HEK293 (cell line): ENCODE results near the gene MRPS10.

Experiments
- GLI4 ChIP-seq: fragments of 450-650 bp; formaldehyde crosslinking; IDR thresholded peaks from 2 replicates; pipeline ENCODE4 v1.5.1; 2016; ENCODE audit warnings: missing biosample characterization, missing genetic modification characterization
- HOXA7 ChIP-seq: sonication (generic); formaldehyde crosslinking; IDR thresholded peaks from 2 replicates; pipeline ENCODE4 v1.8.1; 2022; ENCODE audit warnings: missing genetic modification reagents, borderline replicate concordance
- KLF7 ChIP-seq: fragments of 450-650 bp; formaldehyde crosslinking; IDR thresholded peaks from 2 replicates; pipeline ENCODE4 v1.5.1; 2016; ENCODE audit warnings: missing biosample characterization, missing genetic modification characterization, borderline replicate concordance
- KLF9 ChIP-seq: fragments of 450-650 bp; formaldehyde crosslinking; IDR thresholded peaks from 2 replicates; pipeline ENCODE4 v1.5.1; 2016; ENCODE audit warnings: missing biosample characterization, missing genetic modification characterization, low read depth
- YY2 ChIP-seq: fragments of 450-650 bp; formaldehyde crosslinking; IDR thresholded peaks from 2 replicates; pipeline ENCODE4 v1.5.1; 2016; ENCODE audit warnings: missing biosample characterization, missing genetic modification characterization
- ZBTB17 ChIP-seq: fragments of 450-650 bp; formaldehyde crosslinking; IDR thresholded peaks from 2 replicates; pipeline ENCODE4 v1.5.1; 2016; ENCODE audit warnings: missing biosample characterization, missing genetic modification characterization
- ZNF114 ChIP-seq: fragments of 450-650 bp; formaldehyde crosslinking; IDR thresholded peaks from 2 replicates; pipeline ENCODE4 v1.5.0; 2017; ENCODE audit warnings: missing biosample characterization, missing genetic modification characterization
- ZNF146 ChIP-seq: fragments of 450-650 bp; formaldehyde crosslinking; IDR thresholded peaks from 2 replicates; pipeline ENCODE4 v1.5.1; 2016; ENCODE audit warnings: missing biosample characterization, missing genetic modification characterization
- ZNF274 ChIP-seq, 2 experiments: fragments of 200-500 bp in 1 of 2; fragments of 450-650 bp in 1 of 2; sonication (Bioruptor generic) in 1 of 2; formaldehyde crosslinking in 1 of 2; IDR thresholded peaks; 2 replicates each; pipeline versions ENCODE4 v1.5.1 to v1.6.1; 2014 to 2016; ENCODE audit warnings: borderline replicate concordance in 1 of 2, inconsistent platforms in 1 of 2, low read length in 1 of 2, missing biosample characterization in 1 of 2, missing genetic modification characterization in 1 of 2
- ZNF555 ChIP-seq: fragments of 450-650 bp; formaldehyde crosslinking; conservative IDR thresholded peaks from 2 replicates; pipeline ENCODE4 v1.5.1; 2017; ENCODE audit warnings: missing biosample characterization, mild to moderate bottlenecking, missing genetic modification characterization, inconsistent platforms
- ZNF621 ChIP-seq: fragments of 450-650 bp; formaldehyde crosslinking; IDR thresholded peaks from 2 replicates; pipeline ENCODE4 v1.5.1; 2017; ENCODE audit warnings: missing biosample characterization, missing genetic modification characterization
- ZNF658 ChIP-seq: fragments of 450-650 bp; formaldehyde crosslinking; IDR thresholded peaks from 2 replicates; pipeline ENCODE4; 2016; ENCODE audit warnings: missing biosample characterization, missing genetic modification characterization
- ZNF664 ChIP-seq: fragments of 450-650 bp; formaldehyde crosslinking; IDR thresholded peaks from 2 replicates; pipeline ENCODE4 v1.5.1; 2016; ENCODE audit warnings: missing biosample characterization, missing genetic modification characterization
- ZNF791 ChIP-seq: fragments of 450-650 bp; formaldehyde crosslinking; IDR thresholded peaks from 2 replicates; pipeline ENCODE4 v1.5.1; 2016; ENCODE audit warnings: missing biosample characterization, missing genetic modification characterization
- ZSCAN30 ChIP-seq: fragments of 450-650 bp; IDR thresholded peaks from 2 replicates; pipeline ENCODE4 v1.5.1; 2018; ENCODE audit warnings: missing biosample characterization, mild to moderate bottlenecking, missing genetic modification characterization, moderate library complexity
- ZXDB ChIP-seq: fragments of 450-650 bp; formaldehyde crosslinking; IDR thresholded peaks from 2 replicates; pipeline ENCODE4 v1.5.1; 2016; ENCODE audit warnings: missing biosample characterization, missing genetic modification characterization
- TF ChIP-seq, protein P1 (sequence below): fragments of 450-650 bp; formaldehyde crosslinking; conservative IDR thresholded peaks from 2 replicates; pipeline ENCODE4 v1.5.1; 2016; ENCODE audit warnings: low read depth, missing biosample characterization, missing genetic modification characterization
- TF ChIP-seq, protein P2 (sequence below): sonication (generic); formaldehyde crosslinking; IDR thresholded peaks from 2 replicates; pipeline ENCODE4 v1.8.1; 2022; ENCODE audit warnings: mild to moderate bottlenecking, moderate library complexity, missing genetic modification reagents
- TF ChIP-seq, protein P3 (sequence below): fragments of 450-650 bp; formaldehyde crosslinking; conservative IDR thresholded peaks from 2 replicates; pipeline ENCODE4 v1.5.1; 2016; ENCODE audit warnings: low read depth, missing biosample characterization, missing genetic modification characterization
- TF ChIP-seq, protein P4 (sequence below): fragments of 450-650 bp; IDR thresholded peaks from 2 replicates; pipeline ENCODE4 v1.5.1; 2018; ENCODE audit warnings: missing biosample characterization, mild to moderate bottlenecking, missing genetic modification characterization
- TF ChIP-seq, protein P5 (sequence below): fragments of 450-650 bp; formaldehyde crosslinking; IDR thresholded peaks from 2 replicates; pipeline ENCODE4 v1.5.1; 2016; ENCODE audit warnings: missing biosample characterization, missing genetic modification characterization, borderline replicate concordance
- TF ChIP-seq, protein P6 (sequence below): fragments of 450-650 bp; formaldehyde crosslinking; IDR thresholded peaks from 2 replicates; pipeline ENCODE4 v1.5.1; 2016; ENCODE audit warnings: missing biosample characterization, missing genetic modification characterization

The MRPS10 gene

DNA sequence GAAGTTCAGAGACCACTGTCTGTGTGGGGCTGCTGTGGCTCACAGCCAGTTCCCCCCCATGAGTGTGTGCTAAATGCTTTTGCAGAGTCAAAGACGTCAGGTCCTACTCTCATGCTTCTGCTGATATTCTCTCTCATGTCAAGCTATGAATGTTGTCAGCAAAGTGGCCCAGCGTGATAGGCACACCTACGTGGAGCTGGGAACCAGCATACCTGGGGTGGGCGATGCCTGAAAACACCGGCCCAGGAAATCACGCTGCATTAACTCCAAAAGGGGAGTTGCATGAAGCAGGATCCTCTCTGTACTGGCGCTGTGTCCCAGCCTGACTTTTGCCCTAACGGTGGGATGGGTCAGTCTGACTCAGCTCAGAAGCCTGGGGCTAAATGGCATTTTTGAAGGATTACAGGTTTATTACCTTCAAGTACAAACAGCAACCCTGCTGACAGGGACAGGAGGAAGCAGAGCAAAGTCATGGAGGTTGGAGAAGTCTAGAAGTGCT, 9.0 kb upstream of the MRPS10 start (continued):
- TF ChIP-seq, protein P1, sequence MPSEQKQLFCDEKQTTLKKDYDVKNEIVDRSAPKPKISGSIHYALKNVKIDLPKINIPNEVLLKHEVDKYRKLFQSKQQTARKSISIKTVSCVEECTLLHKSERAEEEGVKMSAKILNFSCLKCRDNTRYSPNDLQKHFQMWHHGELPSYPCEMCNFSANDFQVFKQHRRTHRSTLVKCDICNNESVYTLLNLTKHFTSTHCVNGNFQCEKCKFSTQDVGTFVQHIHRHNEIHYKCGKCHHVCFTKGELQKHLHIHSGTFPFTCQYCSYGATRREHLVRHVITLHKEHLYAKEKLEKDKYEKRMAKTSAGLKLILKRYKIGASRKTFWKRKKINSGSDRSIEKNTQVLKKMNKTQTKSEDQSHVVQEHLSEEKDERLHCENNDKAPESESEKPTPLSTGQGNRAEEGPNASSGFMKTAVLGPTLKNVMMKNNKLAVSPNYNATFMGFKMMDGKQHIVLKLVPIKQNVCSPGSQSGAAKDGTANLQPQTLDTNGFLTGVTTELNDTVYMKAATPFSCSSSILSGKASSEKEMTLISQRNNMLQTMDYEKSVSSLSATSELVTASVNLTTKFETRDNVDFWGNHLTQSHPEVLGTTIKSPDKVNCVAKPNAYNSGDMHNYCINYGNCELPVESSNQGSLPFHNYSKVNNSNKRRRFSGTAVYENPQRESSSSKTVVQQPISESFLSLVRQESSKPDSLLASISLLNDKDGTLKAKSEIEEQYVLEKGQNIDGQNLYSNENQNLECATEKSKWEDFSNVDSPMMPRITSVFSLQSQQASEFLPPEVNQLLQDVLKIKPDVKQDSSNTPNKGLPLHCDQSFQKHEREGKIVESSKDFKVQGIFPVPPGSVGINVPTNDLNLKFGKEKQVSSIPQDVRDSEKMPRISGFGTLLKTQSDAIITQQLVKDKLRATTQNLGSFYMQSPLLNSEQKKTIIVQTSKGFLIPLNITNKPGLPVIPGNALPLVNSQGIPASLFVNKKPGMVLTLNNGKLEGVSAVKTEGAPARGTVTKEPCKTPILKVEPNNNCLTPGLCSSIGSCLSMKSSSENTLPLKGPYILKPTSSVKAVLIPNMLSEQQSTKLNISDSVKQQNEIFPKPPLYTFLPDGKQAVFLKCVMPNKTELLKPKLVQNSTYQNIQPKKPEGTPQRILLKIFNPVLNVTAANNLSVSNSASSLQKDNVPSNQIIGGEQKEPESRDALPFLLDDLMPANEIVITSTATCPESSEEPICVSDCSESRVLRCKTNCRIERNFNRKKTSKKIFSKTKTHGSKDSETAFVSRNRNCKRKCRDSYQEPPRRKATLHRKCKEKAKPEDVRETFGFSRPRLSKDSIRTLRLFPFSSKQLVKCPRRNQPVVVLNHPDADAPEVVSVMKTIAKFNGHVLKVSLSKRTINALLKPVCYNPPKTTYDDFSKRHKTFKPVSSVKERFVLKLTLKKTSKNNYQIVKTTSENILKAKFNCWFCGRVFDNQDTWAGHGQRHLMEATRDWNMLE (tag by site-specific recombination): no peak
- TF ChIP-seq ZNF555: no peak
- TF ChIP-seq KLF7 (tag by site-specific recombination): no peak
- TF ChIP-seq ZNF664: no peak
- TF ChIP-seq, protein P2, sequence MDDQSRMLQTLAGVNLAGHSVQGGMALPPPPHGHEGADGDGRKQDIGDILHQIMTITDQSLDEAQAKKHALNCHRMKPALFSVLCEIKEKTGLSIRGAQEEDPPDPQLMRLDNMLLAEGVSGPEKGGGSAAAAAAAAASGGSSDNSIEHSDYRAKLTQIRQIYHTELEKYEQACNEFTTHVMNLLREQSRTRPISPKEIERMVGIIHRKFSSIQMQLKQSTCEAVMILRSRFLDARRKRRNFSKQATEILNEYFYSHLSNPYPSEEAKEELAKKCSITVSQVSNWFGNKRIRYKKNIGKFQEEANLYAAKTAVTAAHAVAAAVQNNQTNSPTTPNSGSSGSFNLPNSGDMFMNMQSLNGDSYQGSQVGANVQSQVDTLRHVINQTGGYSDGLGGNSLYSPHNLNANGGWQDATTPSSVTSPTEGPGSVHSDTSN (CRISPR knock-in tag): no peak
- no peak; the same call in 1 of the 2 replicates for TF ChIP-seq ZBTB17 (tag by site-specific recombination)
- TF ChIP-seq, protein P3, sequence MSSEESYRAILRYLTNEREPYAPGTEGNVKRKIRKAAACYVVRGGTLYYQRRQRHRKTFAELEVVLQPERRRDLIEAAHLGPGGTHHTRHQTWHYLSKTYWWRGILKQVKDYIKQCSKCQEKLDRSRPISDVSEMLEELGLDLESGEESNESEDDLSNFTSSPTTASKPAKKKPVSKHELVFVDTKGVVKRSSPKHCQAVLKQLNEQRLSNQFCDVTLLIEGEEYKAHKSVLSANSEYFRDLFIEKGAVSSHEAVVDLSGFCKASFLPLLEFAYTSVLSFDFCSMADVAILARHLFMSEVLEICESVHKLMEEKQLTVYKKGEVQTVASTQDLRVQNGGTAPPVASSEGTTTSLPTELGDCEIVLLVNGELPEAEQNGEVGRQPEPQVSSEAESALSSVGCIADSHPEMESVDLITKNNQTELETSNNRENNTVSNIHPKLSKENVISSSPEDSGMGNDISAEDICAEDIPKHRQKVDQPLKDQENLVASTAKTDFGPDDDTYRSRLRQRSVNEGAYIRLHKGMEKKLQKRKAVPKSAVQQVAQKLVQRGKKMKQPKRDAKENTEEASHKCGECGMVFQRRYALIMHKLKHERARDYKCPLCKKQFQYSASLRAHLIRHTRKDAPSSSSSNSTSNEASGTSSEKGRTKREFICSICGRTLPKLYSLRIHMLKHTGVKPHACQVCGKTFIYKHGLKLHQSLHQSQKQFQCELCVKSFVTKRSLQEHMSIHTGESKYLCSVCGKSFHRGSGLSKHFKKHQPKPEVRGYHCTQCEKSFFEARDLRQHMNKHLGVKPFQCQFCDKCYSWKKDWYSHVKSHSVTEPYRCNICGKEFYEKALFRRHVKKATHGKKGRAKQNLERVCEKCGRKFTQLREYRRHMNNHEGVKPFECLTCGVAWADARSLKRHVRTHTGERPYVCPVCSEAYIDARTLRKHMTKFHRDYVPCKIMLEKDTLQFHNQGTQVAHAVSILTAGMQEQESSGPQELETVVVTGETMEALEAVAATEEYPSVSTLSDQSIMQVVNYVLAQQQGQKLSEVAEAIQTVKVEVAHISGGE (tag by site-specific recombination): no peak
- TF ChIP-seq ZNF274 (IDR thresholded peaks at IDR 0.05; ENCODE audit: low read length): no peak
- no peak for TF ChIP-seq ZNF274 (tag by site-specific recombination; IDR thresholded peaks at IDR 0.05; ENCODE audit: borderline replicate concordance)
- TF ChIP-seq ZNF658: no peak
- no peak for TF ChIP-seq ZXDB (tag by site-specific recombination)
- TF ChIP-seq, protein P4, sequence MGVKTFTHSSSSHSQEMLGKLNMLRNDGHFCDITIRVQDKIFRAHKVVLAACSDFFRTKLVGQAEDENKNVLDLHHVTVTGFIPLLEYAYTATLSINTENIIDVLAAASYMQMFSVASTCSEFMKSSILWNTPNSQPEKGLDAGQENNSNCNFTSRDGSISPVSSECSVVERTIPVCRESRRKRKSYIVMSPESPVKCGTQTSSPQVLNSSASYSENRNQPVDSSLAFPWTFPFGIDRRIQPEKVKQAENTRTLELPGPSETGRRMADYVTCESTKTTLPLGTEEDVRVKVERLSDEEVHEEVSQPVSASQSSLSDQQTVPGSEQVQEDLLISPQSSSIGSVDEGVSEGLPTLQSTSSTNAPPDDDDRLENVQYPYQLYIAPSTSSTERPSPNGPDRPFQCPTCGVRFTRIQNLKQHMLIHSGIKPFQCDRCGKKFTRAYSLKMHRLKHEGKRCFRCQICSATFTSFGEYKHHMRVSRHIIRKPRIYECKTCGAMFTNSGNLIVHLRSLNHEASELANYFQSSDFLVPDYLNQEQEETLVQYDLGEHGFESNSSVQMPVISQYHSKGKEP (tag by site-specific recombination): no peak
- TF ChIP-seq, protein P5, sequence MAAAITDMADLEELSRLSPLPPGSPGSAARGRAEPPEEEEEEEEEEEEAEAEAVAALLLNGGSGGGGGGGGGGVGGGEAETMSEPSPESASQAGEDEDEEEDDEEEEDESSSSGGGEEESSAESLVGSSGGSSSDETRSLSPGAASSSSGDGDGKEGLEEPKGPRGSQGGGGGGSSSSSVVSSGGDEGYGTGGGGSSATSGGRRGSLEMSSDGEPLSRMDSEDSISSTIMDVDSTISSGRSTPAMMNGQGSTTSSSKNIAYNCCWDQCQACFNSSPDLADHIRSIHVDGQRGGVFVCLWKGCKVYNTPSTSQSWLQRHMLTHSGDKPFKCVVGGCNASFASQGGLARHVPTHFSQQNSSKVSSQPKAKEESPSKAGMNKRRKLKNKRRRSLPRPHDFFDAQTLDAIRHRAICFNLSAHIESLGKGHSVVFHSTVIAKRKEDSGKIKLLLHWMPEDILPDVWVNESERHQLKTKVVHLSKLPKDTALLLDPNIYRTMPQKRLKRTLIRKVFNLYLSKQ (tag by site-specific recombination): no peak
- peak; percentile 49; the same call in 1 of the 2 replicates for TF ChIP-seq GLI4 (tag by site-specific recombination)
- TF ChIP-seq HOXA7: no peak
- no peak for TF ChIP-seq ZSCAN30 (tag by site-specific recombination)
- TF ChIP-seq YY2 (tag by site-specific recombination): no peak
- no peak for TF ChIP-seq ZNF791 (tag by site-specific recombination)
- TF ChIP-seq ZNF621 (tag by site-specific recombination): no peak
- TF ChIP-seq, protein P6, sequence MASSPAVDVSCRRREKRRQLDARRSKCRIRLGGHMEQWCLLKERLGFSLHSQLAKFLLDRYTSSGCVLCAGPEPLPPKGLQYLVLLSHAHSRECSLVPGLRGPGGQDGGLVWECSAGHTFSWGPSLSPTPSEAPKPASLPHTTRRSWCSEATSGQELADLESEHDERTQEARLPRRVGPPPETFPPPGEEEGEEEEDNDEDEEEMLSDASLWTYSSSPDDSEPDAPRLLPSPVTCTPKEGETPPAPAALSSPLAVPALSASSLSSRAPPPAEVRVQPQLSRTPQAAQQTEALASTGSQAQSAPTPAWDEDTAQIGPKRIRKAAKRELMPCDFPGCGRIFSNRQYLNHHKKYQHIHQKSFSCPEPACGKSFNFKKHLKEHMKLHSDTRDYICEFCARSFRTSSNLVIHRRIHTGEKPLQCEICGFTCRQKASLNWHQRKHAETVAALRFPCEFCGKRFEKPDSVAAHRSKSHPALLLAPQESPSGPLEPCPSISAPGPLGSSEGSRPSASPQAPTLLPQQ (tag by site-specific recombination): no peak
- TF ChIP-seq KLF9 (tag by site-specific recombination): no peak
- no peak for TF ChIP-seq ZNF146 (tag by site-specific recombination)
- TF ChIP-seq ZNF114: no peak
